ENCODE measurements around the gene IGFL3.
"Not testable (repeated sequence)": the region's sequence is repeated elsewhere in the genome, so short reads cannot be mapped to it uniquely, and the experiment has no call there.

Gene IGFL3

GRCh38 chr19:46118136-46118535, 6.4 kb downstream of the IGFL3 start:
- no peak for DNase-seq

DNA sequence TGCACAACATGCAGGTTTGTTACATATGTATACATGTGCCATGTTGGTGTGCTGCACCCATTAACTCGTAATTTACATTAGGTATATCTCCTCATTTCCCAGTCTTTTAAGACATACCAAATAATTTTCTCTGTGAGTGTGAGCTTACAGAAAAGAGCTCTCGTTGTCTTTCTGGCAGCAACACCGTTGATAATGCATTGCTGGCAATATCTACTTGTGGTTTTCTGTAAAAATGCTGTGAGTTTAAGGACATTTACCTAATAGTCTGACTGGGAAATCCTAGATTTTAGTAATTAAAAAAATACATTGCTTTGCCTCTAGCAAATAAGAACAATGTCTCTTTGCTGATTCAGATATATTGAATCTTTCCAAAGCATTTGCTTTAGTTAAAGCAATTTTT, 8.4 kb downstream of the IGFL3 start:
- no peak for DNase-seq

- DNase-seq: no peak
These were observed 8.9 kb downstream of the IGFL3 start for GRCh38 chr19:46115396-46116106.

- DNase-seq: no peak
These were observed 10.8 kb downstream of the IGFL3 start for GRCh38 chr19:46113726-46114125.

GRCh38 chr19:46112527-46112926, 12.0 kb downstream of the IGFL3 start:
- DNase-seq: no peak

- DNase-seq: no peak
These were observed 13.1 kb downstream of the IGFL3 start for GRCh38 chr19:46111376-46111775.

GRCh38 chr19:46109876-46110275, 14.6 kb downstream of the IGFL3 start:
- DNase-seq: no peak

DNA sequence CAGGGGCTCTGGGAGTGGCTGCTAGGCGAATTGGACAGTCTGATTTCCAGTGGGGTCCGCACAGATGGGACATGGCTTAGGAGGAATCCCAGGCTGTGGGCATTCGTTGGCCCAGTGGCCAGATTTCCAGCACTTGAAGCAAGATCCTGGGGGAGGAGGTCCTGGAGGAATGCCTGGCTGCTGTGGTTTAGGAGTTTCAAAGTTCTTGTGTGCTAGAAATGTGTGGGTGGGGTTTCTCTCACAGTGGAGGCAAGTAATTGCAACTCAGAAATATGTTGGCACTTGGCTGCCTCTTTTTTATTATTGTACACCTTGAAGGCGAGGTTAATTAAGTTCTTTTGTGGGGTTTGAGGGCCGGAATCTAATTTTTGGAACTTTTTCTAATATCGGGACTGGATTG, 17.1 kb downstream of the IGFL3 start:
- no peak for DNase-seq

DNA sequence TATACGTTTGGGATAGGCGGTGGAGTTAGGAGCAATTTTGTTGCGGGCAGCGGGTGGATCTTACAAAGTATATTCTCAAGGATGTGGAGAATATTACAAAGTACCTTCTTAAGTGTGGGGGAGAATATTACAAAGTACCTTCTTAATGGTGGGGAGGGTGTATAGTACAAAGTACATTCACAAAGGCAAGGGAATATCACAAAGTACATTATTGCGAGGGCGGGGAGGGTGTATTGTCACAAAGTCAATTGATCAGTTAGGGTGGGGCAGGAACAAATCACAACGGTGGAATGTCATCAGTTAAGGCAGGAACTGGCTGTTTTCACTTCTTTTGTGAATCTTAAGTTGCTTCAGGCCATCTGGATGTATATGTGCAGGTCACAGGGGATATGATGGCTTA, 22.2 kb downstream of the IGFL3 start:
- DNase-seq: not testable (repeated sequence)

GRCh38 chr19:46101293-46101692, 23.2 kb downstream of the IGFL3 start:
- no peak for DNase-seq

DNA sequence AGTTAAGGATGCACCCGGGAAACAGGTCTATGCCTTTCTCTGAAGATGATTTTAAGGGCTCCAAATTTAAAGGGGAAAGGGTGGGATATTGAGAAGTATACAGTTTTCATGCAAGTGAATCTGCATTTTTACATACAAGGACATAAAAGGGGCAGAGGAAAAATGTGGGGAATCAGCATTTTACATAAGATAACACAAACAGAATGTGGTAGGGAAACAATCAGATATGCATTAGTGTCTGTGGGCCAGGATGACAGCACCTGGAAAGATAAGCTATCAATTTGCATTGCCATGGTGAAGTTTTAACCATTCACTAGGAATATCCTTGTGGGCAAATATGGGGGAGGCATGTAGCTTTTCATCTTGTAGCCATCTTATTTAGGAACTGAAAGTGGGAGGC, 24.1 kb downstream of the IGFL3 start:
- DNase-seq: no peak

GRCh38 chr19:46090444-46090843, 34.0 kb downstream of the IGFL3 start:
- no peak for DNase-seq

- no peak for DNase-seq
These were observed 35.1 kb downstream of the IGFL3 start for GRCh38 chr19:46089432-46089831.

- DNase-seq: no peak
These were observed 36.4 kb downstream of the IGFL3 start for GRCh38 chr19:46088101-46088500.

DNA sequence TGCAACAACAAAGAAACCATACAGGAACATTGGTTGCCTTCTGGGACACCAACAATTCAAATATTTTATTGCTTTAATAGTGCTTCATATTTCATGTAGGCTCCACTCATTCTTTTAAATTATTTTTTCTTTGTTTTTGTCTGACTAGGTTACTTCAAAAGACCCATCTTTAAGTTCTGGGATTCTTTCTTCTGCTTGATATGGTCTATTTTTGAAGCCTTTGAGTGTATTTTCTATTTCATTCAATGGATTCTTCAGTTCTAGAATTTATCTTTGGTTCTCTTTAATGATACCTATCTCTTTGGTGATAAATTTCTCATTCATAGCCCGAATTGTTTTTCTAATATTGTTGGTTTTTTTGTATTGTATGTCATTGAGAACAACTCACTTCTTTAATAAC, 38.6 kb downstream of the IGFL3 start:
- DNase-seq: no peak

DNA sequence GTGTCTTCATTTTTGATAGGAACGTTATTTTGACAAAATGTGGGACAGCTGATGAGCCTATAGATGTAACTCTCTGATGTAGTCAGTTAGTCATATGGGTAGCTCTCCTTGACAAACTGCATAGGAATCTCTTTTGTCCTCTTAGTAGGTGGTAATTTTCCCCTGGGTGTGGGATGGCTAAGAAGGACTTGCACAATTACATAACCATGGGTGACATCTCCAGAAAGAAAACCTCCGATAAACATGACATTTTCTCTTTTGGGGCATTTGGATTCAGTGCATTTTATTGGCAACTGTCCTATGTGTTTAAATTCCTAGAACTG, 41.8 kb downstream of the IGFL3 start:
- DNase-seq: no peak

- no peak for DNase-seq
These were observed 42.4 kb downstream of the IGFL3 start for GRCh38 chr19:46081928-46082727.

- DNase-seq: no peak
These were observed 43.9 kb downstream of the IGFL3 start for GRCh38 chr19:46080561-46080960.

- DNase-seq: no peak
These were observed 44.9 kb downstream of the IGFL3 start for GRCh38 chr19:46079576-46079975.

DNA sequence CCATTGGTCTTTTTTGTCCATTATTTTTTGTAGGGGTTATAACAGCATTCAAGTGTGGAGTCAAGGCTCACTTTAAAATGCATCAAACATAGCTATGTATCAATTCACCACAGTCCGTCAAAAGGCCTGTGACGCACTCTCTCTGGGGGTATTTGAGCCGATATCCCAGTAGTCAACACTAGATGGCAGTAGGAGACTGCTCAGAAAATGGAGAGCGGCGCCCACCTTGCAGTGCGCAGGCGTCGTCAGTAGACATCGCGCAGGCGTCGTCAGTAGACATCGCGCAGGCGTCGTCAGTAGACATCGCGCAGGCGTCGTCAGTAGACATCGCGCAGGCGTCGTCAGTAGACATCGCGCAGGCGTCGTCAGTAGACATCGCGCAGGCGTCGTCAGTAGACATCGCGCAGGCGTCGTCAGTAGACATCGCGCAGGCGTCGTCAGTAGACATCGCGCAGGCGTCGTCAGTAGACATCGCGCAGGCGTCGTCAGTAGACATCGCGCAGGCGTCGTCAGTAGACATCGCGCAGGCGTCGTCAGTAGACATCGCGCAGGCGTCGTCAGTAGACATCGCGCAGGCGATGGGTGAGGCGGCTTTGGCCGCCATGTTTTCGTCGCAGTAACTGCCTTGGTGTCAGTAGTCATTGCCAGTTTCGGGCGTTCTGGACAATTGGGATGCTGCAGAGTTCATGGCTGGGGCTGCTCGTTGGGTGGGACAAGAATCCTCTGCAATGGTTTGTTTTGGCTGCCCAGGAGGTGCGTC, 45.7 kb downstream of the IGFL3 start:
- not testable (repeated sequence) for DNase-seq

DNA sequence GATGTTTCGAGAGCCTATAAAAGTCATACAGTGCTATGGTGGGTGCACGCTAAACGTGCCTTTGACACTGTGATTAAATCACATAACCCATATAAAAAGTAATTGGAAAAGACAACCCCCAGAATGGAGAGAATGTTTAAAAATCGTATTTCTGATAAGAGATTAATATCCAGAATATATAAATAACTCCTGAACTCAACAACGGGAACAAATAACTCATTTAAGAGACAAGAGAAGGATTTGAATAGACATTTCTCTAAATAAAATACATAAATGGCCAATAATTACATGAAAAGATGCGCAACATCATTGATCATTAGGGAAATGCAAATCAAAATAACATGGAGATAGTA, 46.7 kb downstream of the IGFL3 start:
- no peak for DNase-seq

DNA sequence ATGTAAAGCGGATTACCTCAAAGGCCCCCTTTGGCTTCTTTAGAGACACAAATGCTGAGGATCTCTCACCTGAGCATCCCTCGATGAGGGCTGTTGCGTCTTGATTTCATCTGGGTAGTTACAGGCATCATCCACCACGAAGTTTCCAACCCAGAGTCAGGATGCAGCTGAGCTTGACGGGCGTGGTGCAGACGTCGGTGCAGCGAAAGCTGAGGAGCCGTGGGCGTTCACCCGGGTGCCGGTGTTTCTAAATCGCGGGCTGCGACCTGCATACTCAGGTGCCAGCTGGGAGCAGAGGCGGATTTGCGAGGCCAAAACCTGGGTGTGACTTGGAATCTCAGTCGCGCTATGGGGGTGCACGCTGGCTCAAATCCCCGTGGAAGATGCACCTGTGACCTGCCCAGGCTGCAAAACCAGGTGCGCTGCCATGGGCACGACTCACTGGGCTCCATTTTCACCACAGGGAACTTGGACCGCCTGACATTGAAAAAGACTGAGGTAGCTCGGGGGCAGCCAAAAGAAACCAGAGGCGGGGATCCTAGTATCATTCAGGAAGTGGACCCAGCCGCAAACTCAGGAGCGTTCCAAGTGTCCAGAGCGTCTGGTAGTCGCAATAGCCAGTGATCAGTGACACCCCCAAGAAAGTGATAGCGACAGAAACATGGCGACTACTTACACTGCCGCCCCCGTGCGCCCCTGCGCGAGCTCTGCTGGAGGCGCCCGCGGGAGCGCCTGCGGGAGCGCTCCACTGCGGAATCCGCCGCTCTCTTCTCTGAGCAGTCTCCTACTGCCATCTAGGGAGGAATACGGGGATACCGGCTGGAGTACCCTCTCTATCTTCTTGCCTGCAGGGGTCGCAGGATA, 47.3 kb downstream of the IGFL3 start:
- no peak for DNase-seq
